Measurements from ENCODE around the gene CHD3.

- peak in 2 of 3 experiments; percentile 22 to 48 for TF ChIP-seq CTCF (IDR thresholded peaks at IDR 0.05)
- TF ChIP-seq POLR2A (IDR thresholded peaks at IDR 0.05), result no peak
- TF ChIP-seq POLR2AphosphoS5 (IDR thresholded peaks at IDR 0.05; ENCODE audit: insufficient read depth in 1 of 2, low read depth in 1 of 2), result peak; percentile 79 to 90
Measured at GRCh38 chr17:7889166-7889955, 772 bp downstream of the CHD3 start.

All from vagina (tissue), 2 donors.